Astrocyte of the cerebellum (primary cell): ENCODE data around the gene ADH7.
"Not testable (repeated sequence)": the region's sequence is repeated elsewhere in the genome, so short reads cannot be mapped to it uniquely, and the experiment has no call there.

ENCODE experiments used
- DNase-seq: peaks from one replicate; pipeline ENCODE4 v3.0.0-alpha.2; 2011; ENCODE audit warnings: low read depth
- H3K4me3 ChIP-seq: 2 replicates; pipeline ENCODE4 v1.5.1; 2011; ENCODE audit warnings: mild to moderate bottlenecking, low read depth, low read length, moderate library complexity
- CTCF ChIP-seq: IDR thresholded peaks from 2 replicates; pipeline ENCODE4 v1.5.1; 2012; ENCODE audit warnings: low read length, low read depth, moderate library complexity, mild to moderate bottlenecking; ENCODE audit errors: missing control alignments
- in situ Hi-C: cut with HindIII; loops from 2 replicates; pipeline ENCODE4 v1.10.0; 2017; ENCODE audit warnings: low sequenced_read_pairs

The ADH7 gene

GRCh38 chr4:99436462-99436861, 1.3 kb upstream of the ADH7 start:
- no peak for TF ChIP-seq CTCF
- H3K4me3 ChIP-seq = no peak overlapping the region
- in situ Hi-C loops = no loop called here
- DNase-seq = no peak

- in situ Hi-C loops = no loop called here
- no peak for DNase-seq
Measured at GRCh38 chr4:99430106-99430505, 5.0 kb downstream of the ADH7 start.

GRCh38 chr4:99417125-99417524, 18.0 kb downstream of the ADH7 start:
- no peak for TF ChIP-seq CTCF
- no peak for DNase-seq
- H3K4me3 ChIP-seq = no peak overlapping the region
- in situ Hi-C loops = no loop called here

More at GRCh38 chr4:99430106-99430505, 5.0 kb downstream of the ADH7 start:
- no peak overlapping the region for H3K4me3 ChIP-seq
- TF ChIP-seq CTCF = no peak

GRCh38 chr4:99415762-99416161, 19.4 kb downstream of the ADH7 start:
- in situ Hi-C loops, DNase-seq, H3K4me3 ChIP-seq: not testable (repeated sequence)

- in situ Hi-C loops, DNase-seq, H3K4me3 ChIP-seq: not testable (repeated sequence)
Measured at GRCh38 chr4:99414902-99415301, 20.2 kb downstream of the ADH7 start.

GRCh38 chr4:99414401-99414800, 20.7 kb downstream of the ADH7 start:
- no peak overlapping the region for H3K4me3 ChIP-seq
- no peak for TF ChIP-seq CTCF
- in situ Hi-C loops = no loop called here
- DNase-seq = no peak

- no peak for DNase-seq
- in situ Hi-C loops = no loop called here
- no peak overlapping the region for H3K4me3 ChIP-seq
- no peak for TF ChIP-seq CTCF
Measured at GRCh38 chr4:99413140-99413539, 22.0 kb downstream of the ADH7 start.

GRCh38 chr4:99411041-99411440, 24.1 kb downstream of the ADH7 start:
- in situ Hi-C loops = no loop called here
- no peak overlapping the region for H3K4me3 ChIP-seq
- no peak for DNase-seq
- no peak for TF ChIP-seq CTCF
